Measurements from ENCODE around the gene ADAMTS17. TPM values are rescaled to one million over a fixed set of nuclear protein-coding genes. Genes with fewer than 3 reads are reported as not detected.
"Not testable (repeated sequence)": the region's sequence is repeated elsewhere in the genome, so short reads cannot be mapped to it uniquely, and the experiment has no call there.

The ADAMTS17 gene
- total RNA-seq, 1 donor from 2014 or later = not detected

- no peak for DNase-seq (ENCODE audit: extremely low read depth, low read depth, low spot score)
Measured at GRCh38 chr15:99983171-99983885, 358.4 kb downstream of the ADAMTS17 start.

- DNase-seq (ENCODE audit: extremely low read depth, low read depth, low spot score) = no peak
Measured at GRCh38 chr15:99982662-99983061, 359.1 kb downstream of the ADAMTS17 start.

GRCh38 chr15:99981839-99982658, 359.7 kb downstream of the ADAMTS17 start:
- no peak for DNase-seq (ENCODE audit: extremely low read depth, low read depth, low spot score)

- DNase-seq (ENCODE audit: extremely low read depth, low read depth, low spot score) = no peak
Measured at GRCh38 chr15:99981191-99981647, 360.6 kb downstream of the ADAMTS17 start.

DNA sequence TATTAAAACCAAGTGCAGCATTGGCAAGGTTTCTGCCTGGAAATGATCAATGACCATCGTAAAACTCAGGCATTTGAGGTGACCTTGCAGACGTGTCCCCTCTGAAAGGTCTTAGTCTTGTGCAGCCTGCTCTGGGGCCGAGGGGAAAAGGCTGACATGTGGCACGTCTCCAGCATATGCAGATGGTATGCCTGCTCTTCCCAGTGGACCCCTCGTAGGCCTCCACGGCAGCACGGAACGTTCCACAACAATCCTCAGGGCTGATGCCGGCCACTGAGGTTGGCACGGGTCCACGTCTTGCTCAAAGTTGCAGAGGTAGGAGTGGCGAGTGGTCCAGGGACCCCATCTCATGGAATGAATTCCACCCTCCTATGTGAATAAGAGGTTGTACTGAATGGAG, 361.0 kb downstream of the ADAMTS17 start:
- DNase-seq (ENCODE audit: extremely low read depth, low read depth, low spot score) = no peak

DNA sequence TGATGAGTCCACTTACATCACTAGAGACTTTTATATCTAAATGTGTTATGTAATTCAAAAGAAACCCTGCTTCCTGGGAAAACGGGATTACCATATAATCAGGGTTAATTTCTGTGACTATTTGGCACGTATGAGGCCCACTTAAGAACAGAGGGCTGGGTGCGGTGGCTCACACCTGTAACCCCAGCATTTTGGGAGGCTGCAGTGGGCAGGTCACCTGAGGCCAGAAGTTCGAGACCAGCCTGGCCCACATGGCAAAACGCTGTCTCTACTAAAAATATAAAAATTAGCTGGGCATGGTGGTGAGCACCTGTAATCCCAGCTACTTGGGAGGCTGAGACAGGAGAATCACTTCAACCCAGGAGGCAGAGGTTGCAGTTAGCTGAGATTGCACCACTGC, 361.9 kb downstream of the ADAMTS17 start:
- DNase-seq (ENCODE audit: extremely low read depth, low read depth, low spot score) = not testable (repeated sequence)

DNA sequence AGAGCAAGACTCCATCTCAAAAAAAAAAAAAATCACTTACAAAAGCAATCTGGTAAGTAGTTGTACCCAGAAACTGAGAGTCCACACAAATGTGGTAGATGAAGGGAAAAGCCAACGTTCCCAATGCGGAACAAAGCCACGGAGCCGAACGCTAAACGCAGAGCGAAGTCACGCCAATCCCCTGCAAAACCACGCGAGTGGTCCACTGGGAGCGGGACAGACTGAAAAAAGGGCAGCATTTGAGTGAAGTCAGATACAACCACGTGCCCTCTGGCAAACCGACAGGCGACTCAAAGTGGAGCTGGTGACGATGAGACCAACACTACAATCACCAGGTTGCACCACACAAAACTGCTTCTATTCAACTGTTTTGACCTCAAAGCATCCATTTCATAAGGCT, 362.4 kb downstream of the ADAMTS17 start:
- DNase-seq (ENCODE audit: extremely low read depth, low read depth, low spot score) = no peak

DNA sequence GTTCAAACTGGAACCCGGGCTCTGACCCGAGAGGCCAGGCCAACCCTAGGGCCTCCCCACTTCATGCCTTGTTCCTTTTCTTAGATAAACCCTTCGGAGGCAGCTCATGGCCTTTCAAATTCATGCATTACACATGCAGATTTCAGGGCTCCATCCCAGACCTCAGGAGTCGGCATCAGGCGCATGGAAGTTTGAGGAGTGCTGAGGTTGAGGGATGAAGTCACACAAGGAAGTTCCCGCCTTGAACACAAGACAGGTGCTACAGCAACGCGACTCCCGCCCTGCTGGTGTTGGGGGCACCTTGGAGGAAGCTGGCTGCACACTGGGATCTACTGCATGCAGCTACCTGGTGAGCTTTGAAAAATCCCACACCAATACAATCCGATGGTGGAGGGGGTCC, 363.3 kb downstream of the ADAMTS17 start:
- DNase-seq (ENCODE audit: extremely low read depth, low read depth, low spot score) = no peak

DNA sequence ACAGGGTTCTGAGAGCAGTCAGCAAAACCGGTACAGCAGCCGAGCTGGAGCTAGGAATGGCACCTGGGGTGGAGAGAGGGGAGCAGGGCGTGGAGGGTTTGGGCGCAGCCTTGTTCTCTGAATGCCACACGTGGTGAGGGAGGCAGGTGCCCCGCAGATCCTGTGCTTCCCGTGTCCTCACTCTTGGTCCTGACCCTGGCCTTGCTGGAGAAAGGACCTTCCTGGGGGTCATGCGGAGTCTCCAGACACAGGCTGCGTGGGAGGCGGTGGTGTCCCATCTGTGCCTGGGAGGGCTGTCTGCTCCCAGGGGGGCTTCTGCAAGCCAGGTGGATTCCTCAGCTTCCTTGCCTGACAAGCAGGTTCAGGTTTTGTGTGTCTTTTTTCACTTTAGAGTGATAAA, 363.8 kb downstream of the ADAMTS17 start:
- no peak for DNase-seq (ENCODE audit: extremely low read depth, low read depth, low spot score)

DNA sequence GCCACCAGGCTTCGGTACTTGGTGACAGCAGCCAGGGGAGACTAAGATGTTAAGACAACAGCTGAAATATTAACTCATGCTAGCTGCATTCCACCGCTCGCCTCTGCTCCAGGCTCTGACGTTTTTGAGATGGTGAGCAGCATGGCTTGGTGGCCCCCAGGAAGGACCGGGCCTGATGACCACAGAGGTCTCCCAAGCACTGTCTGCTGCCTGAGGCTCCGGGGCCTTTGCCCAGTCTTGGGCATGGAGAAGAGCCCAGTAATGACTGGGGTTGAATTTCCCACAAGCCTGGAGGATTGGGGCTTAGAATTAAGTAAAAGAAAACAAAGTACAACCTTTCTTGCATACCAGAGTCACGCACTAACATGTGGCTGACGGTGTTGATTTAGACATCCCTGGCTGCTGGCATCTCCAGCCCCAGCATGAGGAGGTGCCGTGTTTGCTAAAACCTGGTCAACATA, 364.9 kb downstream of the ADAMTS17 start:
- DNase-seq (ENCODE audit: extremely low read depth, low read depth, low spot score) = no peak

GRCh38 chr15:99976000-99976399, 365.8 kb downstream of the ADAMTS17 start:
- no peak for DNase-seq (ENCODE audit: extremely low read depth, low read depth, low spot score)

- no peak for DNase-seq (ENCODE audit: extremely low read depth, low read depth, low spot score)
Measured at GRCh38 chr15:99974246-99974645, 367.5 kb downstream of the ADAMTS17 start.

DNA sequence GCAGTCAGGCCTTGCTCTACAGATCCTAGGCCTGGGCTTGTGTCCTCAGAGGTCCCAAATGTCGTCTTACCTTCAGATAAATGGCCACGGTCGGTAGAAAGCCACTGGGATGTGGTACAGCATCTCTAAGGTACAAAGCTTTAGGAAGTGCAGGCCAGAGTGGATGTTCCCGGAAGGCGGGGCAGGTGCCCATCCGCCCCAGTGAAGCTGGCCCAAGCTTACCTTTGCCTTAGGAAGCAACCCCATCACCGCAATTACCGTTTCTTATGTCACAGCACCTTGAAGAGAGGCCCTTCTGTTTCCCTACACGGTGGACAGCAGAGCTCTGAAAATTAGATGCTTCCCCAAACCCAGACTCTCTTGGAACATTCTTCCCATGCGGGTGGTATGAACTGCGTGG, 368.4 kb downstream of the ADAMTS17 start:
- DNase-seq (ENCODE audit: extremely low read depth, low read depth, low spot score) = no peak

DNA sequence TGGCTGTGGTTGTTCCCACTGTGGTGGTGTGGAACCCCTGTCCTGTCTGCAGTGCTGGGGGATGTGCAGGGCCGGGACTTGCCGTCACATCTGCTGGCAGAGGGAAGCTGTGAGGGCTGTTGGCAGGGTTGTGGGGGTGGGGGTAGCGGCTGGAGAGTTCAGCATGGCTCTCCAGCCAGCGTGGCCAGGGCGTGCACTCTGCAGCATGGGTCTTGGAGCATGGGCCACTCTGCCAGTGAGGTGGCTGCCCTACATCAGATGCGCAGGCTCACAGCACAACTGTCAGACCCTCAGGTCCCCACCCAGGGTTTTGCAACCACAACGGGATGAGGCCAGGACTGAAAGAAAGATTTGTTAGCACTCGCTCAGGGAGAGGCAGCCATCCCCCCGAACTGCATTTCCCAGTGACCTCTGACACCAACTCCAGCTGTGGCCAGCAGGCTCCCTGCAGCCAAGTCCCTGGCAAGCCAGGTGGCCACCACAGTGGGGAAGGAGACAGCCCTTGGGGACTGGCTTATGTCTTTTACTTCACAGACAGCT, 370.8 kb downstream of the ADAMTS17 start:
- DNase-seq (ENCODE audit: extremely low read depth, low read depth, low spot score) = no peak

- no peak for DNase-seq (ENCODE audit: extremely low read depth, low read depth, low spot score)
Measured at GRCh38 chr15:99969261-99969920, 372.4 kb downstream of the ADAMTS17 start.

DNA sequence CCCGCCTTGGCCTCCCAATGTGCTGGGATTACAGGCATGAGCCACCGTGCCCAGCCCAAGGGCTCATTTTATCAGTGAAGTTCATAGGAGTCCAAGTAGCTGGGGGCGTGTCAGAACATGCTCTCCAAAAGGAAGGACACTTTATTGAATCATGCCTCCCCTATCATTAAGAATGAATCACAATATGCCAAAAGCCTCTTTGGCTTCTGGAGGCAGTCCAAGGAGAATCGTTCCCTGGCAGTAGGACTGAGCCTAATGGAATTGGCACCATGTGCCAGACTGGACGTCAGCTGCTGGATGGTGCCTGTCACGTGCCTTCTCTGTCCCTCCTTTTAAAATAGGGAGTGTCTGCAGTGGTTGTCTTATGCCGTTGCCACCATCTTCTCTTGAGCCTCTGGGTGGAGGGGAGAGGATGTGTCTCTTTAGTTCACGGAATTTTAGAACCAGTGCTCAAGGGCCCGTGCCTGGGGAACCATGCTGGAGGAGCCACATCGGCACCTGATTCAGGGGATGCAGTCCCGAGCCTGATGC, 373.9 kb downstream of the ADAMTS17 start:
- no peak for DNase-seq (ENCODE audit: extremely low read depth, low read depth, low spot score)

GRCh38 chr15:99966815-99967214, 375.0 kb downstream of the ADAMTS17 start:
- no peak for DNase-seq (ENCODE audit: extremely low read depth, low read depth, low spot score)

DNA sequence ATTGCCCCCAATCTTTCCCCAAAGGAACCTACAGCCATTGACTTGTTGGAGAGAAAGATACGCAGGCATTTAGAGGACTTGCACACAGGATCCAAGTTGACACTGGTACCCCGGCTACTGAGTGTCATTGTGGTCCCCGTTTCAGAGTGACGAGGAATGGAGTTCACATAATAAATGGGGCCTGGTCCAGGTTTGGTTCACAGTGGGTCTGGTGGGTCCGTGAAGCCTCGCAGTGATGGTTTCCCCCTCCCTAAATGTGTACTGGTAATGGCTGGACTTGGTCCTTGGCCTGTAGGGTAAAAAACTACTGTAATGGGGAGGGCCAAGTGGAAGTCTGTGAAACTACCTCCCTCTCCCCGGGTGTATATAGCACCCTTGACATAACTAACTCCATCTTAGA, 376.4 kb downstream of the ADAMTS17 start:
- no peak for DNase-seq (ENCODE audit: extremely low read depth, low read depth, low spot score)

DNA sequence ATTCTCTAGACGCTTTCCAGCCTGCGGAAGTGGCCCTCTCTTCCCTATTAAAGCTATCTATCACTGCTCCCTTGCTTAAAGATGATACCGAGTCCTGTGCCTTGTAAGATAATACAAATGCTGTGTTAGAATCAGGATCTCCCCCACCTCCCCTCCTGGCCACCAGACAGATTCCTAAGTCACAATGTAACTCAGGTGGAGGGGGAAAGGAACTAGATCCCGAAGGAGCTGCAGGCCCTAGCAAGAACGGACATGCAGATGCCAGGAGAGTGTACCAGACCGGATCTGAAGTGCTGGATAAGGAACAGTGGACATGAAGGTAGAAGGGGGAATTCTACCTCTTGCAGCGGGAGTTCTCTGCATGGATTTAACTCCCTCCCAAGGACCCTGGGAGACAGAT, 377.8 kb downstream of the ADAMTS17 start:
- DNase-seq (ENCODE audit: extremely low read depth, low read depth, low spot score) = no peak

GRCh38 chr15:99963096-99963825, 378.5 kb downstream of the ADAMTS17 start:
- no peak for DNase-seq (ENCODE audit: extremely low read depth, low read depth, low spot score)
